Esophagus muscularis mucosa (tissue), 4 donors: ENCODE results near the gene JPH3.

ENCODE experiments used
- CTCF ChIP-seq, 3 experiments: fragments of 200-600 bp in 2 of 3; fragments of 450-650 bp in 1 of 3; sonication (generic) in 2 of 3; IDR thresholded peaks; one replicate each; pipeline ENCODE4 v1.5.1; 2017 to 2019; ENCODE audit warnings: antibody characterized with exemption in 3 of 3, mild to moderate bottlenecking in 2 of 3, moderate library complexity in 1 of 3
- EP300 ChIP-seq: sonication (generic); formaldehyde crosslinking; IDR thresholded peaks from one replicate; pipeline ENCODE4 v1.6.1; 2017; ENCODE audit warnings: antibody characterized with exemption
- POLR2AphosphoS5 ChIP-seq, 2 donors: sonication (generic); formaldehyde crosslinking; IDR thresholded peaks; one replicate each; pipeline ENCODE4 v1.6.1; 2017; ENCODE audit warnings: antibody characterized with exemption in 2 of 2

- TF ChIP-seq CTCF (IDR thresholded peaks at IDR 0.05) (no peak), EP300 (no peak), POLR2AphosphoS5 (IDR thresholded peaks at IDR 0.05) (no peak)
Measured at GRCh38 chr16:87746178-87746577, 143.9 kb downstream of the JPH3 start.
